GM12874 (cell line): ENCODE measurements around the gene CTAGE15.
"Not testable (repeated sequence)": the region's sequence is repeated elsewhere in the genome, so short reads cannot be mapped to it uniquely, and the experiment has no call there.

Source experiments
- CTCF ChIP-seq: IDR thresholded peaks from 2 replicates; pipeline ENCODE4 v1.5.1; 2011; ENCODE audit warnings: low read depth, mild to moderate bottlenecking, control low read depth, low read length, moderate library complexity; ENCODE audit not compliant: insufficient read depth

The CTAGE15 gene, protein sequence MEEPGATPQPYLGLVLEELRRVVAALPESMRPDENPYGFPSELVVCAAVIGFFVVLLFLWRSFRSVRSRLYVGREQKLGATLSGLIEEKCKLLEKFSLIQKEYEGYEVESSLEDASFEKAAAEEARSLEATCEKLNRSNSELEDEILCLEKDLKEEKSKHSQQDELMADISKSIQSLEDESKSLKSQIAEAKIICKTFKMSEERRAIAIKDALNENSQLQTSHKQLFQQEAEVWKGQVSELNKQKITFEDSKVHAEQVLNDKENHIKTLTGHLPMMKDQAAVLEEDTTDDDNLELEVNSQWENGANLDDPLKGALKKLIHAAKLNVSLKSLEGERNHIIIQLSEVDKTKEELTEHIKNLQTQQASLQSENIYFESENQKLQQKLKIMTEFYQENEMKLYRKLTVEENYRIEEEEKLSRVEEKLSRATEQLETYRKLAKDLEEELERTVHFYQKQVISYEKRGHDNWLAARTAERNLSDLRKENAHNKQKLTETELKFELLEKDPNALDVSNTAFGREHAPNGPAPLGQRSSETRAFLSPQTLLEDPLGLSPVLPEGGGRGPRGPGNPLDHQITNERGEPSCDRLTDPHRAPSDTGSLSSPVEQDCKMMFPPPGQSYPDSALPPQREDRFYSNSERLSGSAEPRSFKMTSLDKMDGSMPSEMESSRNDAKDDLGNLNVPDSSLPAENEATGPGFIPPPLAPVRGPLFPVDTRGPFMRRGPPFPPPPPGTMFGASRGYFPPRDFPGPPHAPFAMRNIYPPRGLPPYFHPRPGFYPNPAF

DNA sequence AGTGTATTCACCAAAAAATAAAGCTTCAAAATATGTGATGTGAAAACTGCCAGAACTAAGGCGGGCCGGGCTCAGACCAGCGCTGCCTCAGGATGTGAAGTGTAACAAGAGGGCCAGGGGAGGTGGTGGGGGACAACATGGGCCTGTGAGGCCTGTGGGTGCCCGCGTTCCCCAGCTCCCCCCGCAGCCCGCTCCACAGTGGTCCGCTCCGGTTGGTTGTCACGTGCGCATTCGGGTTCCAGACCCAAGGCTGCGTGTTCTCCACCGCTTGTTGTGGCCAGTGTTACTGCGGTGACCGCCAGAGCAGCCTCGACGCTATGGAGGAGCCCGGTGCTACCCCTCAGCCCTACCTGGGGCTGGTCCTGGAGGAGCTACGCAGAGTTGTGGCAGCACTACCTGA lies at the start of gene CTAGE15:
CTAGE15 (plus strand) TSS at position 301 of the 400 bp plus-strand sequence; CDS start at position 318, 17 bp downstream.
- TF ChIP-seq CTCF = not testable (repeated sequence)

DNA sequence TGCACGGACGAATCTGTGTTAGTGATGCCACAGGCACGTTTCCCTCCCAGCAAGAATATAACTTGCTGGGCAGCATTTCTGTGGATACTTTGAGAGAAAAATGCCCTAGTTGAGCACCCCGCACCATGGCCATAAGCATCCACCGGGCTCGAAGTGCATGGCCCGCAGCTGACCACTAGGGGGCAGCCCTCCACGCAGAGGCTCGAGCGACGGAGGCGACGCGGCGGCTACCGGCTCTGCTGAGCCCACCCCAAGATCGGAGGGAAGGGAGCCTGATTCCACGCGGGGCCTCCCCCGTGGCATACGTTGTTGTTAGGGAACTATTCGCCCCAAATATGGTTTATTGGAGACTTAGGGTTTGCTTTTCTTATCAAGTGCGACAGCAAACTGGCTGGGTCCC lies 48.5 kb downstream of the CTAGE15 start:
- TF ChIP-seq CTCF = 0 out of 2 replicates have a peak, but pooled peaks have one; percentile 13

DNA sequence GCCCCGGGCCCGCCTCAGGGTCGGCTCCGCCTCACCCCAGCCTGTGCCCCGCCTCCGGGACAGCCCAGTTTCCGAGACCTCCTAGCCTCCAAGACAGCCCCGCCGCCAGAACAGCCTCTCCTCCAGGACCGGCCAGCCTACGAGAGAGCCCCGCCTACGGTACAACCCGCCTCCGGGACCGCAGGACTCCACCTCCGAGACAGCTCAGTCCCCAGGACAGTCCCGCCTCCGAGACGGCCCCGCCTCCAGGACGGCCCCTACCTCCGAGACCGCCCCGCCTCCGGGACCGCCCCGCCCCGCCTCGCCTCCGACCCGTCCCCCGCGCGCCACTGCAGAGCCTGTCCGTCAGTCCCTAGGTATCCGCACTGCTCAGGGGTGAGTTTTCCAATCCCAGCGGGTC lies 49.0 kb downstream of the CTAGE15 start, which contains the start of gene TCAF2:
TCAF2 (plus strand) TSS at position 329 of the 400 bp plus-strand sequence.
- not testable (repeated sequence) for TF ChIP-seq CTCF
